IMR-90 (cell line): Measurements from ENCODE around the gene CEP70. TPM values are rescaled to one million over a fixed set of nuclear protein-coding genes. Genes with fewer than 3 reads are reported as not detected.

ENCODE experiments used
- ATAC-seq: fragments of 200-7000 bp; cut with Tn5 transposase; 2 replicates; pipeline ENCODE4 v1.9.1; 2020; ENCODE audit warnings: low read depth, mild to moderate bottlenecking, moderate library complexity
- BruUV-seq: library from RNA; stranded (reverse); fragments of 400-500 nt; replicated peaks from 2 replicates; lab custom pipeline; 2021; lab: Mats Ljungman, UMichigan
- CTCF ChIA-PET: fragments of 300-600 bp; formaldehyde crosslinking; extraction: SDS; loops from one replicate; lab custom pipeline; 2021; ENCODE audit warnings: antibody characterized with exemption; lab: Yijun Ruan, JAX
- POLR2A ChIA-PET: fragments of 300-600 bp; sonication (Branson Sonifier 250); formaldehyde crosslinking; loops from one replicate; lab custom pipeline; 2022; ENCODE audit warnings: antibody characterized with exemption; ENCODE audit not compliant: unreplicated experiment; lab: Charles Lee
- DNase-seq: peaks from one replicate; pipeline ENCODE4 v3.0.0; 2013
- H2AFZ ChIP-seq: replicated peaks from 2 replicates; pipeline ENCODE3; 2013; ENCODE audit warnings: low read length, mild to moderate bottlenecking; ENCODE audit not compliant: poor library complexity
- H2AK5ac ChIP-seq: 2 replicates; pipeline ENCODE4 v1.6.1; 2013; ENCODE audit warnings: low read depth, low read length, inconsistent platforms
- H2AK9ac ChIP-seq: replicated peaks from 2 replicates; pipeline ENCODE3; 2013; ENCODE audit warnings: mild to moderate bottlenecking, low read depth, low read length, moderate library complexity; ENCODE audit not compliant: poor library complexity
- H2BK120ac ChIP-seq: 2 replicates; pipeline ENCODE4 v1.6.1; 2013; ENCODE audit warnings: low read depth, low read length, inconsistent platforms
- H2BK15ac ChIP-seq: 3 replicates; pipeline ENCODE4 v1.6.1; 2013; ENCODE audit warnings: low read depth, low read length, inconsistent platforms
- H2BK20ac ChIP-seq: 2 replicates; pipeline ENCODE4 v1.6.1; 2013; ENCODE audit warnings: low read depth, mild to moderate bottlenecking, inconsistent platforms, low read length, moderate library complexity
- H2BK5ac ChIP-seq: 2 replicates; pipeline ENCODE4 v1.6.1; 2013; ENCODE audit warnings: mild to moderate bottlenecking, low read depth, low read length, inconsistent platforms; ENCODE audit not compliant: poor library complexity, severe bottlenecking
- H3K14ac ChIP-seq: replicated peaks from 2 replicates; pipeline ENCODE4 v1.6.1; 2013; ENCODE audit warnings: low read depth, low read length, inconsistent platforms
- H3K18ac ChIP-seq: 2 replicates; pipeline ENCODE4 v1.6.1; 2013; ENCODE audit warnings: low read depth, low read length, control low read depth
- H3K23ac ChIP-seq: 2 replicates; pipeline ENCODE4 v1.6.1; 2013; ENCODE audit warnings: low read depth, low read length, inconsistent platforms
- H3K27ac ChIP-seq: 2 replicates; pipeline ENCODE4 v1.5.1; 2013; ENCODE audit warnings: mild to moderate bottlenecking, control low read depth, low read length; ENCODE audit not compliant: insufficient read depth
- H3K27me3 ChIP-seq: 2 replicates; pipeline ENCODE4 v1.6.1; 2013; ENCODE audit warnings: low read length; ENCODE audit not compliant: control insufficient read depth, insufficient read depth
- H3K36me3 ChIP-seq: 2 replicates; pipeline ENCODE4 v1.6.1; 2013; ENCODE audit warnings: low read length, mixed read lengths; ENCODE audit not compliant: control insufficient read depth, insufficient read depth
- H3K4ac ChIP-seq: 2 replicates; pipeline ENCODE4 v1.6.1; 2013; ENCODE audit warnings: low read depth, low read length, inconsistent platforms
- H3K4me1 ChIP-seq: 2 replicates; pipeline ENCODE4 v1.6.1; 2013; ENCODE audit warnings: low read length, mixed read lengths; ENCODE audit not compliant: control insufficient read depth, insufficient read depth
- H3K4me2 ChIP-seq: 2 replicates; pipeline ENCODE4 v1.6.1; 2013; ENCODE audit warnings: low read depth, mild to moderate bottlenecking, control low read depth, low read length, moderate library complexity
- H3K4me3 ChIP-seq: 2 replicates; pipeline ENCODE4 v1.5.1; 2013; ENCODE audit warnings: low read depth, mild to moderate bottlenecking, control low read depth, low read length, moderate library complexity; ENCODE audit not compliant: insufficient read depth
- H3K56ac ChIP-seq: 2 replicates; pipeline ENCODE4 v1.6.1; 2013; ENCODE audit warnings: low read length, inconsistent platforms; ENCODE audit not compliant: insufficient read depth; ENCODE audit errors: extremely low read depth
- H3K79me1 ChIP-seq, 2 experiments: 2 replicates each; pipeline ENCODE4 v1.6.1; 2013; ENCODE audit warnings: low read length in 2 of 2, inconsistent platforms in 1 of 2, low read depth in 1 of 2
- H3K9ac ChIP-seq: 2 replicates; pipeline ENCODE4 v1.6.1; 2013; ENCODE audit warnings: low read depth, low read length, control low read depth
- H3K9me1 ChIP-seq: 2 replicates; pipeline ENCODE4 v1.6.1; 2013; ENCODE audit warnings: low read length, inconsistent platforms; ENCODE audit not compliant: insufficient read depth
- H3K9me3 ChIP-seq: 2 replicates; pipeline ENCODE4 v1.6.1; 2013; ENCODE audit warnings: low read length; ENCODE audit not compliant: control insufficient read depth, insufficient read depth
- H4K20me1 ChIP-seq: 2 replicates; pipeline ENCODE4 v1.6.1; 2013; ENCODE audit warnings: low read length, inconsistent platforms; ENCODE audit not compliant: insufficient read depth
- H4K5ac ChIP-seq: 2 replicates; pipeline ENCODE4 v1.6.1; 2013; ENCODE audit warnings: mild to moderate bottlenecking, low read depth, low read length, control low read depth
- H4K8ac ChIP-seq, 2 experiments: 2 replicates each; pipeline ENCODE4 v1.6.1; 2013; ENCODE audit warnings: low read depth in 2 of 2, low read length in 2 of 2, control low read depth in 1 of 2, inconsistent platforms in 1 of 2
- H4K91ac ChIP-seq: 2 replicates; pipeline ENCODE4 v1.6.1; 2013; ENCODE audit warnings: low read depth, low read length, inconsistent platforms; ENCODE audit not compliant: insufficient read depth
- BHLHE40 ChIP-seq: fragments of 150-350 bp; IDR thresholded peaks from 2 replicates; pipeline ENCODE4 v1.6.1; 2016; ENCODE audit warnings: mild to moderate bottlenecking, low read depth, low read length
- CEBPB ChIP-seq: IDR thresholded peaks from 2 replicates; pipeline ENCODE4 v1.6.1; 2012; ENCODE audit warnings: low read depth, low read length, improper control_type of control experiment
- CHD1 ChIP-seq: IDR thresholded peaks from 2 replicates; pipeline ENCODE4 v1.6.1; 2012; ENCODE audit warnings: low read depth, low read length, improper control_type of control experiment
- CTCF ChIP-seq: conservative IDR thresholded peaks from 2 replicates; pipeline ENCODE4 v1.5.1; 2012; ENCODE audit warnings: mild to moderate bottlenecking, low read depth, low read length, improper control_type of control experiment
- ELK1 ChIP-seq: fragments of 150-350 bp; IDR thresholded peaks from 2 replicates; pipeline ENCODE4 v1.6.1; 2016; ENCODE audit warnings: low read depth, mild to moderate bottlenecking, low read length, moderate library complexity, borderline replicate concordance
- FOS ChIP-seq: fragments of 150-350 bp; IDR thresholded peaks from 2 replicates; pipeline ENCODE4 v1.6.1; 2016; ENCODE audit warnings: low read depth, low read length
- MAFK ChIP-seq: IDR thresholded peaks from 2 replicates; pipeline ENCODE4 v1.6.1; 2012; ENCODE audit warnings: low read depth, low read length, improper control_type of control experiment
- MAZ ChIP-seq: IDR thresholded peaks from 2 replicates; pipeline ENCODE4 v1.6.1; 2012; ENCODE audit warnings: low read depth, mild to moderate bottlenecking, low read length, improper control_type of control experiment, moderate library complexity, borderline replicate concordance
- MXI1 ChIP-seq: IDR thresholded peaks from 2 replicates; pipeline ENCODE4 v1.6.1; 2012; ENCODE audit warnings: low read depth, mild to moderate bottlenecking, low read length, moderate library complexity, borderline replicate concordance
- NFE2L2 ChIP-seq: fragments of 150-350 bp; IDR thresholded peaks from 2 replicates; pipeline ENCODE4 v1.6.1; 2016; ENCODE audit warnings: low read depth, mild to moderate bottlenecking, low read length
- POLR2A ChIP-seq: IDR thresholded peaks from 2 replicates; pipeline ENCODE4 v1.6.1; 2012; ENCODE audit warnings: mild to moderate bottlenecking, low read depth, low read length
- RAD21 ChIP-seq: IDR thresholded peaks from 2 replicates; pipeline ENCODE4 v1.6.1; 2012; ENCODE audit warnings: low read length, improper control_type of control experiment
- RCOR1 ChIP-seq: IDR thresholded peaks from 2 replicates; pipeline ENCODE4 v1.6.1; 2012; ENCODE audit warnings: mild to moderate bottlenecking, low read length, improper control_type of control experiment; ENCODE audit not compliant: insufficient replicate concordance
- RFX5 ChIP-seq: IDR thresholded peaks from 2 replicates; pipeline ENCODE4 v1.8.0; 2012; ENCODE audit warnings: low read depth, mild to moderate bottlenecking, low read length, moderate library complexity
- SMC3 ChIP-seq: fragments of 150-350 bp; IDR thresholded peaks from 2 replicates; pipeline ENCODE4 v1.6.1; 2016; ENCODE audit warnings: low read depth, mild to moderate bottlenecking, antibody characterized with exemption, low read length, moderate library complexity
- USF2 ChIP-seq: fragments of 150-350 bp; IDR thresholded peaks from 2 replicates; pipeline ENCODE4 v1.6.1; 2017; ENCODE audit warnings: mild to moderate bottlenecking, antibody characterized with exemption, low read length, low read depth
- WGBS, 2 experiments: methylation state at CpG; one replicate each; pipeline versions ENCODE4 v1.1.5 to v1.1.7; 2013; ENCODE audit warnings: missing lambda C conversion rate in 2 of 2; ENCODE audit not compliant: insufficient read length in 1 of 2; ENCODE audit errors: extremely low coverage in 2 of 2; 5-methylcytosine and 5-hydroxymethylcytosine counted together
- dilution Hi-C: fragments of 300-500 bp; cut with HindIII; formaldehyde crosslinking; loops from one replicate; pipeline ENCODE4 v1.14.3; 2018; ENCODE audit warnings: low sequenced_read_pairs; ENCODE audit not compliant: unreplicated experiment
- in situ Hi-C: fragments of 300-500 bp; cut with MboI; formaldehyde crosslinking; loops from 3 replicates; pipeline ENCODE4 v1.14.3; 2019; ENCODE audit warnings: low sequenced_read_pairs, inconsistent platforms, mixed read lengths
- intact Hi-C: fragments of 100-400 bp; cut with micrococcal nuclease; formaldehyde crosslinking; loops from 2 replicates; pipeline ENCODE4 v1.10.0; 2022
- polyA plus RNA-seq, 3 experiments: library from polyadenylated mRNA; depleted of rRNA; stranded (reverse); fragments of >200 nt; gene quantifications; 2 replicates each; pipeline ENCODE4 v1.2.3, GENCODE V29; 2012; ENCODE audit warnings: low replicate concordance in 1 of 3
- total RNA-seq: library from RNA; depleted of rRNA; stranded (reverse); fragments of >200 nt; gene quantifications from 2 replicates; pipeline ENCODE4 v1.2.3, GENCODE V29; 2012

Gene CEP70
- total and polyA plus RNA-seq, 2 of the 4 experiments (the other 2 are of a cell fraction) = 4.6 to 11.1 TPM

GRCh38 chr3:138451595-138452162 lies 142.4 kb downstream of the CEP70 start:
- 86% methylated on average over 22 of the region's 43 CpGs; no CpG with 5 or more reads in 1 of the 2 experiments for WGBS, 2 experiments
- H3K9ac ChIP-seq = no peak overlapping the region
- no peak overlapping the region for H3K14ac ChIP-seq
- H2AFZ ChIP-seq = no peak overlapping the region
- peaks cover 13% of the 10 kb centered on the region; the same call in 1 of the 2 replicates for H3K27me3 ChIP-seq
- in situ Hi-C loops = no loop called here
- no peak overlapping the region for H3K4me3 ChIP-seq
- H3K36me3 ChIP-seq = no peaks in the 10 kb centered on the region
- no peak overlapping the region for H3K56ac ChIP-seq
- H4K20me1 ChIP-seq = no peaks in the 10 kb centered on the region
- H2BK120ac ChIP-seq = no peak overlapping the region
- no peak overlapping the region for H3K4ac ChIP-seq
- no peaks in the 10 kb centered on the region for H3K9me1 ChIP-seq
- H3K9me3 ChIP-seq = no peaks in the 10 kb centered on the region
- BruUV-seq = no TSS peak
- no peaks in the 10 kb centered on the region for H3K79me1 ChIP-seq
- H3K23ac ChIP-seq = no peak overlapping the region
- no peak overlapping the region for H3K4me2 ChIP-seq
- H4K5ac ChIP-seq = no peak overlapping the region
- dilution Hi-C loops = no loop called here
- no peak overlapping the region for H3K27ac ChIP-seq
- no peak overlapping the region for H2AK9ac ChIP-seq
- CTCF ChIA-PET = interaction anchor here (0.5 to 1.5 kb wide), 2 partner anchors 28 to 250 kb away, joined by 3 read pairs; no protein-coding TSS in a partner anchor
- no peak overlapping the region for H3K18ac ChIP-seq
- POLR2A ChIA-PET = no interaction called here
- no peak overlapping the region for H2AK5ac ChIP-seq
- no peaks in the 10 kb centered on the region for H3K4me1 ChIP-seq
- no peak overlapping the region for H4K8ac ChIP-seq
- no peak overlapping the region for H2BK20ac ChIP-seq
- TF ChIP-seq RCOR1 (no peak), ELK1 (no peak), CEBPB (no peak), POLR2A (no peak), CHD1 (no peak), MAFK (no peak), MAZ (no peak), SMC3 (no peak), BHLHE40 (no peak), MXI1 (no peak), RFX5 (no peak), CTCF (no peak), NFE2L2 (no peak), RAD21 (no peak), FOS (no peak), USF2 (no peak)
- H4K91ac ChIP-seq = no peak overlapping the region
- no peak overlapping the region for H2BK15ac ChIP-seq
- ATAC-seq (no peak), DNase-seq (no peak)
- H2BK5ac ChIP-seq = no peak overlapping the region
- intact Hi-C loops = no loop called here
